ENCODE measurements around the gene CYTIP. TPM values are rescaled to one million over a fixed set of nuclear protein-coding genes. Genes with fewer than 3 reads are reported as not detected.

Gene CYTIP
- total RNA-seq, 5 donors from 2014 or later (not counting 1 experiment from before 2014, with no cell fraction given) = 264 to 465 (median 273) TPM

DNA sequence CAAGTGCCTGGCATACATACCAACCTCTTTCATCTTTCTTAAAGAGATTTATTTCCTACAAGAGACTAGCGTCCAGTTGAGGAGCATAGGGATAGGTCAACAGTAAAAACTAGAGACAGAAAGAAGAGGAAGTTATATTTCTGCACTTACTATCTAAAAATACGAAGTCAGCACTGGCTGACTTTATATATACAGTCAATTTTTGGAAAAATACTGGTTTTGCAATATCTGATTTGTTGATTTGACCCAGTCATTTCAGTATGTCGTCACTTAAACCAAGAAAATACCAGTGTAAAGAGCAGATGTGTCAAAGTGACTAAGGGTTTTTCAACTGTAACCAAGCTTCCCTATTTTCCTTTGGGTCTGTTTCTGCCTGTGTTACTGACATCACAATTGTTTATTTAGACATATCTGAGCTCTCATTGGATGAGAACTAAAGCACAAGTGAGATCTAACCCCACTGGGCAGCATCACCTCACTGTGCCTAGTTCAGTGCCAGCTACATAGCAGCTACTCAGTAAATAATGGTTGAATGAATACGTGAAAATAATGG is 23.0 kb downstream of the CYTIP start:
- peaks cover 81% of the 10 kb centered on the region for H3K36me3 Mint-ChIP-seq
- DNase-seq = peak in 1 of 35 experiments; percentile 53

GRCh38 chr2:157419031-157419575 is 24.8 kb downstream of the CYTIP start:
- ChIA-PET POLR2A (interaction anchor here (0.5 to 11.7 kb wide), 19 partner anchors 9 to 209 kb away, joined by 3 to 216 read pairs (median 8); partner anchors contain the start of gene CYTIP (in 2 of the 2)), CTCF (interaction anchor here (0.6 to 2.7 kb wide), 10 partner anchors 12 to 103 kb away, joined by 3 to 23 read pairs (median 4); no protein-coding TSS in a partner anchor)
- no peak for ATAC-seq (replicated peaks in 1 of 4)
- Histone ChIP-seq H3K4me3 (ENCODE audit: control insufficient read depth in 1 of 2, extremely low read depth in 1 of 2, low read length in 1 of 2) (peak overlapping the region in 1 of 2 donors; percentile 21), H3K36me3 (ENCODE audit: control insufficient read depth in 2 of 2, extremely low read depth in 1 of 2, insufficient read depth in 1 of 2, low read length in 1 of 2) (peaks cover 2 to 77% of the 10 kb centered on the region in 2 donors), H3K4me1 (ENCODE audit: control insufficient read depth in 1 of 2, extremely low read depth in 1 of 2, insufficient read depth in 2 of 2, low read length in 2 of 2) (peaks cover 62 to 85% of the 10 kb centered on the region in 2 experiments), H3K9me3 (no peaks in the 10 kb centered on the region), H3K27ac (ENCODE audit: low read length) (peak overlapping the region; percentile 91), H3K27me3 (replicated peaks in 1 of 2; ENCODE audit: control insufficient read depth in 2 of 2, extremely low read depth in 1 of 2, insufficient read depth in 2 of 2, low read length in 1 of 2) (no peaks in the 10 kb centered on the region)
- peak overlapping the region; percentile 97 to 98 for H3K27ac Mint-ChIP-seq
- H3K4me1 Mint-ChIP-seq = peaks cover 81 to 88% (median 82%) of the 10 kb centered on the region in 3 donors
- DNase-seq = no peak
- H3K27me3 Mint-ChIP-seq = no peaks in the 10 kb centered on the region
- 66% methylated on average over 12 of the region's 12 CpGs for WGBS (ENCODE audit: insufficient coverage)
- peaks cover 0 to 4% (median 3%) of the 10 kb centered on the region in 3 donors for H3K9me3 Mint-ChIP-seq
- H3K4me3 Mint-ChIP-seq = peak overlapping the region; percentile 36 to 50 (median 38)
- H3K36me3 Mint-ChIP-seq = peaks cover 83% of the 10 kb centered on the region

More for the DNA sequence above, 23.0 kb downstream of the CYTIP start:
- CTCF ChIA-PET = interaction anchor here (0.6 to 2.3 kb wide), 7 partner anchors 13 to 93 kb away, joined by 3 to 6 read pairs (median 5); no protein-coding TSS in a partner anchor
- no CpG with 5 or more reads among the region's 4 CpGs for WGBS (ENCODE audit: insufficient coverage)
- Mint-ChIP-seq H3K27me3 (no peaks in the 10 kb centered on the region), H3K4me1 (peaks cover 72 to 80% (median 74%) of the 10 kb centered on the region in 3 donors), H3K27ac (peak overlapping the region; percentile 90 to 93), H3K9me3 (peaks cover 0 to 5% (median 4%) of the 10 kb centered on the region in 3 donors), H3K4me3 (peak overlapping the region in 2 of 3 donors; percentile 24 to 60)
- Histone ChIP-seq H3K36me3 (ENCODE audit: control insufficient read depth in 2 of 2, extremely low read depth in 1 of 2, insufficient read depth in 1 of 2, low read length in 1 of 2) (peaks cover 2 to 72% of the 10 kb centered on the region in 2 donors), H3K4me1 (ENCODE audit: control insufficient read depth in 1 of 2, extremely low read depth in 1 of 2, insufficient read depth in 2 of 2, low read length in 2 of 2) (peaks cover 48 to 77% of the 10 kb centered on the region in 2 experiments), H3K27me3 (replicated peaks in 1 of 2; ENCODE audit: control insufficient read depth in 2 of 2, extremely low read depth in 1 of 2, insufficient read depth in 2 of 2, low read length in 1 of 2) (no peaks in the 10 kb centered on the region), H3K27ac (ENCODE audit: low read length) (peak overlapping the region; percentile 91), H3K4me3 (ENCODE audit: control insufficient read depth in 1 of 2, extremely low read depth in 1 of 2, low read length in 1 of 2) (no peak overlapping the region), H3K9me3 (no peaks in the 10 kb centered on the region)
- POLR2A ChIA-PET = interaction anchor here (0.5 to 11.7 kb wide), 19 partner anchors 8 to 1089 kb away, joined by 3 to 216 read pairs (median 5); partner anchors contain the start of gene CYTIP (in 1 of the 2)
- ATAC-seq (replicated peaks in 1 of 4) = peak in 2 of 4 experiments; percentile 2 to 9

DNA sequence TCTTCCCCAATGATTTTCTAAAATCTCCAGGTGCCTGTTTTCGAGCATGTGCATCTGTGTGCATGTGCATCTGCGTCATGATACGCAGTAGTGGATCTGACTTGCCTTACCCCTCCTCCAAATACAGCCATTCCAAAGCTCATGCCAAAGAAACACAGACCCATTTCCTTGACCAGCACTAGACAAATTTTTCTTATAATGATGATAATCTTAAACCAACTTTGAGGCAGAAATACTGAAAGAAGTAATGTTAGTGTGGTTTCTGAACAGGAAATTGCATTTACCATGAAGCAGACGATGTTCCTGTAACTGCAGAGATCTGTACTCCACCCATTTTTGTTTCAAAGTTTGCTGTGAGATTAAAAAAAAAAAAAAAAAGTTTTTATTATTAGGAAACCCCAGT is 25.6 kb downstream of the CYTIP start:
- Histone ChIP-seq H3K27me3 (replicated peaks in 1 of 2; ENCODE audit: control insufficient read depth in 2 of 2, extremely low read depth in 1 of 2, insufficient read depth in 2 of 2, low read length in 1 of 2) (no peaks in the 10 kb centered on the region), H3K36me3 (ENCODE audit: control insufficient read depth in 2 of 2, extremely low read depth in 1 of 2, insufficient read depth in 1 of 2, low read length in 1 of 2) (peaks cover 2 to 72% of the 10 kb centered on the region in 2 donors), H3K4me1 (ENCODE audit: control insufficient read depth in 1 of 2, extremely low read depth in 1 of 2, insufficient read depth in 2 of 2, low read length in 2 of 2) (peaks cover 65 to 87% of the 10 kb centered on the region in 2 experiments), H3K4me3 (ENCODE audit: control insufficient read depth in 1 of 2, extremely low read depth in 1 of 2, low read length in 1 of 2) (no peak overlapping the region), H3K27ac (ENCODE audit: low read length) (peak overlapping the region; percentile 91), H3K9me3 (no peaks in the 10 kb centered on the region)
- CTCF ChIA-PET = interaction anchor here (0.6 to 2.7 kb wide), 22 partner anchors 9 to 180 kb away, joined by 3 to 23 read pairs (median 4); no protein-coding TSS in a partner anchor
- Mint-ChIP-seq H3K9me3 (peaks cover 0 to 4% (median 3%) of the 10 kb centered on the region in 3 donors), H3K27ac (peak overlapping the region; percentile 97 to 98), H3K4me1 (peaks cover 86 to 91% (median 88%) of the 10 kb centered on the region in 3 donors), H3K36me3 (peaks cover 85% of the 10 kb centered on the region), H3K4me3 (peak overlapping the region; percentile 67 to 73 (median 67)), H3K27me3 (no peaks in the 10 kb centered on the region)
- WGBS (ENCODE audit: insufficient coverage) = 0% methylated on average over 1 of the region's 4 CpGs
- peak; percentile 49 to 59 (median 54) for ATAC-seq (replicated peaks in 1 of 4)
- POLR2A ChIA-PET = interaction anchor here (0.6 to 11.7 kb wide), 26 partner anchors 9 to 209 kb away, joined by 3 to 216 read pairs (median 6); partner anchors contain the start of gene CYTIP (in 2 of the 2)
- peak in 17 of 35 experiments; percentile 21 to 81 (median 48) for DNase-seq

GRCh38 chr2:157415591-157416101 is 28.2 kb downstream of the CYTIP start:
- Mint-ChIP-seq H3K36me3 (peaks cover 86% of the 10 kb centered on the region), H3K4me3 (peak overlapping the region in 2 of 3 donors; percentile 58 to 64), H3K27ac (peak overlapping the region; percentile 96 to 99), H3K4me1 (peaks cover 90 to 92% (median 90%) of the 10 kb centered on the region in 3 donors), H3K27me3 (no peaks in the 10 kb centered on the region), H3K9me3 (no peaks in the 10 kb centered on the region)
- ChIA-PET CTCF (interaction anchor here (0.7 to 1.4 kb wide), 4 partner anchors 22 to 90 kb away, joined by 3 to 5 read pairs (median 4); partner anchors contain the start of genes CYTIP (in 1 of the 2) and ERMN (in 1 of the 2)), POLR2A (interaction anchor here (0.6 to 3.8 kb wide), 12 partner anchors 9 to 89 kb away, joined by 3 to 21 read pairs (median 6); no protein-coding TSS in a partner anchor)
- DNase-seq (no peak), ATAC-seq (replicated peaks in 1 of 4) (no peak)
- no peaks in the 10 kb centered on the region for H3K27me3 ChIP-seq (replicated peaks in 1 of 2; ENCODE audit: control insufficient read depth in 2 of 2, extremely low read depth in 1 of 2, insufficient read depth in 2 of 2, low read length in 1 of 2)
- peaks cover 59 to 92% of the 10 kb centered on the region in 2 experiments for H3K4me1 ChIP-seq (ENCODE audit: control insufficient read depth in 1 of 2, extremely low read depth in 1 of 2, insufficient read depth in 2 of 2, low read length in 2 of 2)
- peak overlapping the region; percentile 91 for H3K27ac ChIP-seq (ENCODE audit: low read length)
- 82% methylated on average over 13 of the region's 13 CpGs for WGBS (ENCODE audit: insufficient coverage)
- H3K4me3 ChIP-seq (ENCODE audit: control insufficient read depth in 1 of 2, extremely low read depth in 1 of 2, low read length in 1 of 2) = peak overlapping the region in 1 of 2 donors; percentile 2
- H3K36me3 ChIP-seq (ENCODE audit: control insufficient read depth in 2 of 2, extremely low read depth in 1 of 2, insufficient read depth in 1 of 2, low read length in 1 of 2) = peaks cover 7 to 55% of the 10 kb centered on the region in 2 donors
- no peaks in the 10 kb centered on the region for H3K9me3 ChIP-seq

- H3K27me3 Mint-ChIP-seq = no peaks in the 10 kb centered on the region
- Histone ChIP-seq H3K27ac (ENCODE audit: low read length) (peak overlapping the region; percentile 91), H3K36me3 (ENCODE audit: control insufficient read depth in 2 of 2, extremely low read depth in 1 of 2, insufficient read depth in 1 of 2, low read length in 1 of 2) (peaks cover 5 to 39% of the 10 kb centered on the region in 2 donors), H3K4me1 (ENCODE audit: control insufficient read depth in 1 of 2, extremely low read depth in 1 of 2, insufficient read depth in 2 of 2, low read length in 2 of 2) (peaks cover 43 to 89% of the 10 kb centered on the region in 2 experiments), H3K27me3 (replicated peaks in 1 of 2; ENCODE audit: control insufficient read depth in 2 of 2, extremely low read depth in 1 of 2, insufficient read depth in 2 of 2, low read length in 1 of 2) (no peaks in the 10 kb centered on the region), H3K4me3 (ENCODE audit: control insufficient read depth in 1 of 2, extremely low read depth in 1 of 2, low read length in 1 of 2) (no peak overlapping the region), H3K9me3 (no peaks in the 10 kb centered on the region)
- DNase-seq = peak in 1 of 35 experiments; percentile 44
- no CpG with 5 or more reads among the region's 1 CpG for WGBS (ENCODE audit: insufficient coverage)
- no peak for ATAC-seq (replicated peaks in 1 of 4)
- ChIA-PET POLR2A (interaction anchor here (0.5 to 3.8 kb wide), 13 partner anchors 8 to 50 kb away, joined by 3 to 21 read pairs (median 8); no protein-coding TSS in a partner anchor), CTCF (interaction anchor here (0.9 to 1.6 kb wide), 4 partner anchors 10 to 30 kb away, joined by 3 to 11 read pairs (median 8); partner anchors contain the start of gene CYTIP (in 2 of the 2))
- H3K4me1 Mint-ChIP-seq = peaks cover 90 to 94% (median 91%) of the 10 kb centered on the region in 3 donors
- H3K9me3 Mint-ChIP-seq = peaks cover 0 to 5% (median 0%) of the 10 kb centered on the region in 3 donors
- H3K36me3 Mint-ChIP-seq = peaks cover 83% of the 10 kb centered on the region
- peak overlapping the region; percentile 96 to 99 for H3K27ac Mint-ChIP-seq
- H3K4me3 Mint-ChIP-seq = peak overlapping the region; percentile 47 to 64 (median 54)
Measured at GRCh38 chr2:157414050-157414449, 29.8 kb downstream of the CYTIP start.
